ENCODE results near the gene TAF4.

DNA sequence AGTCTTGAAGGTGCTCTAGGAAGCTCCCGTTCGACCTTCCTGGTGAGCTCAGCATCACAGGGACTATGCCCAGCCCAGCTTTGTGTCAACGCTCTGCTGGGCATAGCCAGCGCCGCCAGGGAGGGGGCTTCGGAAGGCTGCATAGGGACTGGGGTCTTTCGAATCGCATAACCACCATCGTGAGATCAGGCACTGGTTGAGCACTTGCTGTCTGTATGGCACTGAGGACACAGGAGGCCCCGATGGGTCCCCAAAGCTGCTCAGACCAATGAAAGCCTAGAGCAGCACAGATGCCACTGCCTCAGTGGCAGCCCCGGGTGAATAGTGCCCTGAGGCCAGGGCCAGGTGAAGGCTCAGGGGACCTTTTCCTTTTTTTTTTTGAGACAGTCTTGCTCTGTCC is 96.7 kb downstream of the TAF4 start:
- TF ChIP-seq, protein P1, sequence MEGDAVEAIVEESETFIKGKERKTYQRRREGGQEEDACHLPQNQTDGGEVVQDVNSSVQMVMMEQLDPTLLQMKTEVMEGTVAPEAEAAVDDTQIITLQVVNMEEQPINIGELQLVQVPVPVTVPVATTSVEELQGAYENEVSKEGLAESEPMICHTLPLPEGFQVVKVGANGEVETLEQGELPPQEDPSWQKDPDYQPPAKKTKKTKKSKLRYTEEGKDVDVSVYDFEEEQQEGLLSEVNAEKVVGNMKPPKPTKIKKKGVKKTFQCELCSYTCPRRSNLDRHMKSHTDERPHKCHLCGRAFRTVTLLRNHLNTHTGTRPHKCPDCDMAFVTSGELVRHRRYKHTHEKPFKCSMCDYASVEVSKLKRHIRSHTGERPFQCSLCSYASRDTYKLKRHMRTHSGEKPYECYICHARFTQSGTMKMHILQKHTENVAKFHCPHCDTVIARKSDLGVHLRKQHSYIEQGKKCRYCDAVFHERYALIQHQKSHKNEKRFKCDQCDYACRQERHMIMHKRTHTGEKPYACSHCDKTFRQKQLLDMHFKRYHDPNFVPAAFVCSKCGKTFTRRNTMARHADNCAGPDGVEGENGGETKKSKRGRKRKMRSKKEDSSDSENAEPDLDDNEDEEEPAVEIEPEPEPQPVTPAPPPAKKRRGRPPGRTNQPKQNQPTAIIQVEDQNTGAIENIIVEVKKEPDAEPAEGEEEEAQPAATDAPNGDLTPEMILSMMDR (IDR thresholded peaks at IDR 0.05): no peak
- TF ChIP-seq POLR2AphosphoS5 (IDR thresholded peaks at IDR 0.05) (no peak), POLR2A (IDR thresholded peaks at IDR 0.05) (no peak)
